ENCODE measurements around the gene SBNO1.
"Not testable (repeated sequence)": the region's sequence is repeated elsewhere in the genome, so short reads cannot be mapped to it uniquely, and the experiment has no call there.

SBNO1 gene

DNA sequence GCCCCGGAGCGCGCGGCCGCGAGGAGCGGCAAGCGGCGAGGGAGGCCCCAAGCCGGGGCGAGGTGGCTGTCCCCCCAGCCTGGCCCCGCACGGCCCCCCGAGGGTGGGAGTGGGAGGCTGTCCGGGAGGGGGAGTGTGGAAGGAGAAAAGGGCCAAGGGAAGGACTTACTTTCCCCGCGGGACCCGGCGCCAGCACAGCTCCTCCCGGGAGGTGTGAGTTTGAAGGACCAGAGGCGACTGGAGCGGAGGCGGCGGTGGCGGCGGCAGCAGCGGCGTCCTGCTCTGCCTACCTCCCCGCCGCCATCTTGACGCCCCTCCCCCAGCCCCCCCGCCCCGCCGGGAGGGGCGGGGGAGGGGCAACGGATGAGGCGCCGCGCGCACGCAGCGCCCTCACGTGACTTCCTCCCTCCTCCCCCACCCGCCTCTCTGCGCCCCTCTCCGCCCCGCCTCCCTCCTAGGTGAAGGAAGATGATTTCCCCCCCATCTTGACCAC, at the start of gene SBNO1:
Gene SBNO1, minus strand, starts transcription at position 316 of the 493 bp plus-strand sequence. CDS start 14,406 bp downstream, outside the sequence.
- peaks cover 19% of the 10 kb centered on the region for H3K4me1 Mint-ChIP-seq
- no peaks in the 10 kb centered on the region for H3K9me3 Mint-ChIP-seq
- peak; percentile 58 for ATAC-seq (replicated peaks; ENCODE audit: extremely low read depth, poor library complexity, severe bottlenecking)
- H3K36me3 Mint-ChIP-seq (ENCODE audit: insufficient read depth) = peaks cover 18% of the 10 kb centered on the region
- H3K4me3 Mint-ChIP-seq = peak within 1 kb of the TSS; percentile 84
- H3K27ac Mint-ChIP-seq (ENCODE audit: low read depth) = peak within 1 kb of the TSS; percentile 91
- no peaks in the 10 kb centered on the region for H3K27me3 Mint-ChIP-seq
- no peak for DNase-seq (ENCODE audit: low spot score in 2 of 2)

DNA sequence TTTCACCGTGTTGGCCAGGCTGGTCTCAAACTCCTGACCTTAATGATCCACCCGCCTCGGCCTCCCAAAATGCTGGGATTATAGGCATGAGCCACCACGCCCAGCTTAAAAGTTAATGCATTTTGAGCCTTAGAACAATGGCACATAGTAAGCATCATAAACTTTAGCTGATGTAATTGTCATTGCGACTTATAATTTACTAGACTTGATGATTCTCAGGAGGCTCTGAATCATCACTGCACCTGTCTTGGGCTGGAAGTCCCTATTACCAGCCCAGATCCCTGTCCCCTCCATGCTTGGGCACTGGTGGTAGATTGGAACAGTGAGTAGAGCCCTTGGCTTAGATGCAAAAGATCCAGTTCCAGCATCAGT, 45.4 kb upstream of the SBNO1 start:
- Mint-ChIP-seq H3K36me3 (ENCODE audit: insufficient read depth) (peaks cover 39% of the 10 kb centered on the region), H3K27ac (ENCODE audit: low read depth) (no peak overlapping the region)

DNA sequence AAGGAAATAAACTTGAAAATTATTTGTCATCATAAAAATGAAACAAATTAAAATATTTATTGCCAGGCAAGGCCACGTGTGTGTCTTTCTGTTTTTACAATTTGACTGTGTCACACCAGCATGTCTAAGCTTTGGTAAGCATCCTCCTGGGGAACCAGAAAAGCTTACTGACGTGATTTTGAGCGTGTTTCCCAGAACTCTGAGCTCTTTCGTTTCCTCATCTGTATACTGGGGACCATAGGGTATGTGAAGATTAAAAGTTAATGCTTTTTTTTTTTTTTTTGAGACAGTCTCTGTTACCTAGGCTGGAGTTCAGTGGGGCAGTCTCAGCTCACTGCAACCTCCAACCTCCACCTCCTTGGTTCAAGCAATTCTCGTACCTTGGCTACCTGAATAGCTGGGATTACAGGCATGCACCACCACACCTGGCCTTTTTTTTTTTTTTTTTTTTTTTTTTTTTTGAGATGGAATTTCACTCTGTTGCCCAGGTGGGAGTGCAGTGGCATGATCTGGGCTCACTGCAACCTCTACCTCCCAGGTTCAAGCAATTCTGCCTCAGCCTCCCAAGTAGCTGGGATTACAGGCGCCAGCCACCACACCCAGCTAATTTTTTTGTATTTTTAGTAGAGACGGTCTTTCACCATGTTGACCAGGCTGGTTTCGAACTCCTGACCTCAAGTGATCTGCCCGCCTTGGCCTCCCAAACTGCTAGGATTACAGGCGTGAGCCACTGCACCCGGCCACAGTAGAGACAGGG, 44.8 kb upstream of the SBNO1 start:
- H3K27me3 Mint-ChIP-seq; ATAC-seq (replicated peaks; ENCODE audit: extremely low read depth, poor library complexity, severe bottlenecking); H3K27ac Mint-ChIP-seq (ENCODE audit: low read depth); H3K4me1 Mint-ChIP-seq; DNase-seq (ENCODE audit: low spot score in 2 of 2); H3K4me3 Mint-ChIP-seq; H3K9me3 Mint-ChIP-seq: not testable (repeated sequence)
- peaks cover 43% of the 10 kb centered on the region for H3K36me3 Mint-ChIP-seq (ENCODE audit: insufficient read depth)

More for the DNA sequence above, 45.4 kb upstream of the SBNO1 start:
- ATAC-seq (replicated peaks; ENCODE audit: extremely low read depth, poor library complexity, severe bottlenecking) (no peak), DNase-seq (ENCODE audit: low spot score in 2 of 2) (no peak)
- no peaks in the 10 kb centered on the region for H3K27me3 Mint-ChIP-seq
- H3K9me3 Mint-ChIP-seq = no peaks in the 10 kb centered on the region
- no peak overlapping the region for H3K4me3 Mint-ChIP-seq
- H3K4me1 Mint-ChIP-seq = no peaks in the 10 kb centered on the region

DNA sequence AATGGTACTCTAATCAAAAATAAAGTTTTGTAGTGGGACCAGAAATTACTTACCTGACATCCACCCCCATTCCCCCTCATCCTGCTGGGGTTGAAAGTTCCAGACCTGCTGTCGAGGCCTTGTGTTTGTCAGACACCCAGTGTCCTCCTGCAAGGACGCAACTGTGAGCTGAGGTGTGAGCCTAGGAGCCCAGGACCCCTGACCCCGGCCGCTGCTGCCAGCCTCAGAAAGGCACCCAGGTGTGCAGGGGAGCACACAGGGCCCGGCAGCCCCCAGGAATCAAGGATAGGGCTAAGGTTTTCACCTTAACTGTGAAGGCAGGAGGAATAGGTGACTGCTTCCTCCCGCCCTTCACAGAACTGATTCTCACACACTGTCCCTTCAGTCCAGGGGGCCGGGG, 44.0 kb upstream of the SBNO1 start:
- peaks cover 48% of the 10 kb centered on the region for H3K36me3 Mint-ChIP-seq (ENCODE audit: insufficient read depth)
- not testable (repeated sequence) for DNase-seq (ENCODE audit: low spot score in 2 of 2); H3K4me3 Mint-ChIP-seq; H3K9me3 Mint-ChIP-seq; H3K27me3 Mint-ChIP-seq; ATAC-seq (replicated peaks; ENCODE audit: extremely low read depth, poor library complexity, severe bottlenecking); H3K4me1 Mint-ChIP-seq; H3K27ac Mint-ChIP-seq (ENCODE audit: low read depth)

DNA sequence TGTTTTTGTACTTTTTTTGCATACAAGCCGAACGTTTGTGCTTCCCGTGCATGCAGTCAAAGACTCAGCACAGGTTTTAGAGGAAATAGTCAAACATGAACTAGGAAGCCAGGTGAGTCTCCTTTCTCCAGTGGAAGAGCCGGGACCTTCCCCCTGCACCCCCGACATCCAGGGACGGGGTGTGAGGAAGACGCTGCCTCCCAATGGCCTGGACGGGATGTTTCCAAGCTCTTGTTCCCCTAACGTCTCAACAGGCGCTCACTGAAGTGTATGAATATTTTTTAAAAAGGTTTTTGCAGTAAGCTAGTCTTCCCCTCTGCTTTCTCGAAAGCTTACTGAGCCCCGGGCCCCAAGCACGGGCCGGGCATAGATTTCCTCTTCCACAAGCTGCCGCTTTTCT, 43.3 kb upstream of the SBNO1 start:
- not testable (repeated sequence) for H3K27me3 Mint-ChIP-seq; DNase-seq (ENCODE audit: low spot score in 2 of 2); H3K9me3 Mint-ChIP-seq; H3K27ac Mint-ChIP-seq (ENCODE audit: low read depth); H3K4me1 Mint-ChIP-seq; ATAC-seq (replicated peaks; ENCODE audit: extremely low read depth, poor library complexity, severe bottlenecking); H3K4me3 Mint-ChIP-seq
- H3K36me3 Mint-ChIP-seq (ENCODE audit: insufficient read depth) = peaks cover 52% of the 10 kb centered on the region

DNA sequence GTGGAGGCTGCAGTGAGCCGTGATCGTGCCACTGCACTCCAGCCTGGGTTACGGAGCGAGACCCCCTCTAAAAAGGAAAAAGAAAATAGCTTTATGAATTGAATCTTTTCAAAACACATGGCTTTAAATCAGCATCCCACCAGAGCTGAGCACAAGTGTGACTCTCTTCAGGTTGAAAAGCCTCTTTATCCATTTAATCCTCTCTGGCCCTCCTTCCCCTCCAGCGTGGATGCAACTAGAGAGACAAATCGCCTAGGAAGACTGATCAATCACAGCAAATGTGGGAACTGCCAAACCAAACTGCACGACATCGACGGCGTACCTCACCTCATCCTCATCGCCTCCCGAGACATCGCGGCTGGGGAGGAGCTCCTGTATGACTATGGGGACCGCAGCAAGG, 42.6 kb upstream of the SBNO1 start:
- not testable (repeated sequence) for H3K9me3 Mint-ChIP-seq; ATAC-seq (replicated peaks; ENCODE audit: extremely low read depth, poor library complexity, severe bottlenecking); H3K27me3 Mint-ChIP-seq; H3K27ac Mint-ChIP-seq (ENCODE audit: low read depth); H3K4me3 Mint-ChIP-seq; H3K4me1 Mint-ChIP-seq; DNase-seq (ENCODE audit: low spot score in 2 of 2)
- H3K36me3 Mint-ChIP-seq (ENCODE audit: insufficient read depth) = peaks cover 56% of the 10 kb centered on the region

DNA sequence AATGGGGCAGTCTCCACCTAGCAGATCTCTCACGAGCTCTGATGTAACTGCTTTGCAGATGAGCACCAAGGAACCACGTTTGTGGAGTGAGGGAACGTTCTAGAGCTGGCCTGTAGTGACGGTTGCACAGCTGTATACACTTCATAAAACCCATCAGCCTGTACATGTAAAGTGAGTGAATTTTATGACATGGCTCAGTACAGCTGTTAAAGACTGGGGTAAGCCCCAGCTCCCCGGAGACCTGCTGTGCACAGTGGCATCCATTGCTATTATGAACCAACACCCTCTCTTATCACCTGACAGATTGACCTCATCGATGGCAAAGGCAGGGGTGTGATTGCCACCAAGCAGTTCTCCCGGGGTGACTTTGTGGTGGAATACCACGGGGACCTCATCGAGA, 39.9 kb upstream of the SBNO1 start:
- peak overlapping the region; percentile 46 for H3K27ac Mint-ChIP-seq (ENCODE audit: low read depth)
- no peak for ATAC-seq (replicated peaks; ENCODE audit: extremely low read depth, poor library complexity, severe bottlenecking)
- H3K36me3 Mint-ChIP-seq (ENCODE audit: insufficient read depth) = peaks cover 58% of the 10 kb centered on the region

DNA sequence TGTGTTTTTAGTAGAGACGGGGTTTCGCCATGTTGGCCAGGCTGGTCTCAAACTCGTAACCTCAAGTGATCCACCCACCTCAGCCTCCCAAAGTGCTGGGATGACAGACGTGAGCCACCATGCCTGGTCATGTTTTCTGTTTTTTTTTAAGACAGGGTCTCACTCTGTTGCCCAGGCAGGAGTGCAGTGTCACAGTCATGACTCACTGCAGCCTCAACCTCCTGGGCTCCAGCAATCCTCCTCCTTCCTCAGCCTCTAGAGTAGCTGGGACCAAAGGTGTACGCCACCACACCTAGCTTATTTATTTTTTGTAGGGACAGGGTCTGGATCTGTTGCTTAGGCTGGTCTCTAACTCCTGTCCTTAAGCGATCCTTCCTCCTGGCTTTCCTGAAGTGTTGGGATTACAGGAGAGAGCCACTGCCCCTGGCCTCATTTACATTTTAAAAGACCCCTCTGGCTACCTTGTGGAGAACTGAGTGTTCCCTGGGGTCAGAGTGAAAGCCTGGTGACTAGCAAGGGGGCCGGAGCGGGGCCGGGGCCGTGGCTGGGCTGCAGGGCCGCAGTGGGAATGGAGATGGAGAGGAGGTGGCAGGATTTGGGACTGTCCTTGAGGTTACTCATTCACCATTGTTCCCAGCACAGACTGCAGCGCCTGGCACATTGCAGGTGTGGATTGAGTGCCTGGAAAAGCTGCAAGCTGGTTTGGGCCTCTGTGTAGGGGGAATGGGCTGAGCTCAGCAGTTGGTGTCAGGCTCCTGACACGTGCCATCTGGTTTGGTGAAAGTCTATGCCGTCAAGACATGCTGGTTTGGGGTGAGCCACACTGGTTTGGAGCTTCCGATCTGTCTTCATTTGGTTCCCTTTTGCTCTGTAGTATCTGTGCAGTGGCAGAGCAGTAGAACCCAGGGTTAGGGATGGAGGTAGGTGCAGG, 37.4 kb upstream of the SBNO1 start:
- DNase-seq (ENCODE audit: low spot score in 2 of 2) = no peak
- H3K36me3 Mint-ChIP-seq (ENCODE audit: insufficient read depth) = peaks cover 52% of the 10 kb centered on the region
- no peak overlapping the region for H3K4me3 Mint-ChIP-seq
- ATAC-seq (replicated peaks; ENCODE audit: extremely low read depth, poor library complexity, severe bottlenecking) = no peak
- H3K27me3 Mint-ChIP-seq = no peaks in the 10 kb centered on the region
- peaks cover 5% of the 10 kb centered on the region for H3K4me1 Mint-ChIP-seq
- H3K9me3 Mint-ChIP-seq = no peaks in the 10 kb centered on the region
- peak overlapping the region; percentile 66 for H3K27ac Mint-ChIP-seq (ENCODE audit: low read depth)

More for the DNA sequence above, 39.9 kb upstream of the SBNO1 start:
- H3K9me3 Mint-ChIP-seq = no peaks in the 10 kb centered on the region
- no peak overlapping the region for H3K4me3 Mint-ChIP-seq
- H3K4me1 Mint-ChIP-seq = peaks cover 5% of the 10 kb centered on the region
- no peaks in the 10 kb centered on the region for H3K27me3 Mint-ChIP-seq
- no peak for DNase-seq (ENCODE audit: low spot score in 2 of 2)

DNA sequence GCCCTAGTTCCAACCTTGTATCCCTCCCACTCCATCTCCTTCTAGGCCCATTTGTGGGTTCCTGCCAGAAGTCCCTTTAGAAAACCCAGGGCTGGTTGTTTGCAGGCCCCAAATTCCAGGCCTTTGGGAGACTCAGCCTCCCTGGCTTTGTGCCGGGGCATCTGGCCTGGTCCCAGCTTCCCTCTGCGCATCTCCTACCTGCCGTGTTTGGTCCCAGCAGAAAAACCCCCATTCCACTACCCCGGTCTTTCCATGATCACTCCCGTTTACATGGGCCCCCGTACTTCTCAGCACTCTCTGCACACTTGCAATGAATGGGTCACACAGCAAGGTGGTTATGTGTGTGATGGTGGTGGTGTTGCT, 34.6 kb upstream of the SBNO1 start:
- Mint-ChIP-seq H3K9me3 (no peaks in the 10 kb centered on the region), H3K36me3 (ENCODE audit: insufficient read depth) (peaks cover 51% of the 10 kb centered on the region), H3K4me1 (peaks cover 5% of the 10 kb centered on the region), H3K27ac (ENCODE audit: low read depth) (no peak overlapping the region), H3K27me3 (no peaks in the 10 kb centered on the region), H3K4me3 (no peak overlapping the region)
- ATAC-seq (replicated peaks; ENCODE audit: extremely low read depth, poor library complexity, severe bottlenecking) = no peak
- DNase-seq (ENCODE audit: low spot score in 2 of 2) = no peak

DNA sequence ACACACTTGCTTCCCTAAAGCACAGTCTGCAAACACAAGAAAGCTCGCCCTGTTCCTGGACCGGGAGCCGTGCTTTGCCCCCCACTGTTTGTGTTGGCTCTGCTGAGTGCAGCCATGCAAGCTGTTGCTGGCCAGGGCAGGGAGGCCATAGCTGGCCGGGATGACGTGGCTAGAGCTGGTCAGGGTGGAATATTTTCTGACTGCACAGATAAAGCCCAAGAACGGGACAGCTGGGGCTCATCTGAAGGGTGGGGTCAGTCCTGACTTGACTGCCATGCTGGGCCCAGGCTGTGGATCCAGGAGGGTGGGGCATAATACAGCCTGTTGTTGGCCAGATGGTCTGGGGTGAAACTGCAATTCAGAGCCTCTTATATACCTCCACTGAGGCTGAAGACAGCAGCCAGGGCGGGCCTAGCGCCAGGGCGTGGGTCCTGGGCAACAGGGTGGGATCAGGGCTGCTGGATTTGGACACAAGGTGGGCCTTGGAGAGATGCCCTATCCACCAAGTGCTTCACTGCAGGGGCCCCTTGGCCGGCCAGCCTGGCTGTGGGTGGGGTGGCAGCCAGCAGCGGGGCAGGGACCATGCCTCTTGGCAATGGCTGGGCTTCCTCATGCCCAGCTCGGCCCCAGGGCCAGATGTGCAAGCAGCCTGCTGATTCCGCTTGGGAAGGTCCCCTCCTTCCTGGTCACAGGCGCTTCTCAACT, 34.1 kb upstream of the SBNO1 start:
- Mint-ChIP-seq H3K27ac (ENCODE audit: low read depth) (no peak overlapping the region), H3K27me3 (no peaks in the 10 kb centered on the region), H3K4me3 (no peak overlapping the region), H3K4me1 (peaks cover 5% of the 10 kb centered on the region), H3K9me3 (no peaks in the 10 kb centered on the region), H3K36me3 (ENCODE audit: insufficient read depth) (peaks cover 48% of the 10 kb centered on the region)
- ATAC-seq (replicated peaks; ENCODE audit: extremely low read depth, poor library complexity, severe bottlenecking) (no peak), DNase-seq (ENCODE audit: low spot score in 2 of 2) (no peak)

DNA sequence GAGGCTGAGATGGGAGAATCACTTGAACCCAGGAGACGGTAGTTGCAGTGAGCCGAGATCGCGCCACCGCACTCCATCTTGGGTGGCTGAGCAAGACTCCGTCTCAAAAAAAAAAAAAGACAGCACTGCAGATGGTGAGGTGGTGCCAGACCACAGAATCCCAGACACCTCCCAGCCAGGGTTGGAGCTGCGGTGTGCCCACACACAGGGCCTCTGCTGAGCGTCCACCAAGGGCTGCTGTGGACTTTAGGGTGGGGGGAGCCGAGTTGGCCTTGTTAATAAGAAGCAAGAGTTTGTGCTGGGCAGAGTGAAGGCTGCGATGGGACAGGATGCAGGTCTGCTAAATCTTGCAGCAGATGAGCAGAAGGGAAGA, 33.5 kb upstream of the SBNO1 start:
- ATAC-seq (replicated peaks; ENCODE audit: extremely low read depth, poor library complexity, severe bottlenecking) (no peak), DNase-seq (ENCODE audit: low spot score in 2 of 2) (no peak)
- no peak overlapping the region for H3K27ac Mint-ChIP-seq (ENCODE audit: low read depth)
- peaks cover 8% of the 10 kb centered on the region for H3K4me1 Mint-ChIP-seq
- H3K4me3 Mint-ChIP-seq = no peak overlapping the region
- H3K9me3 Mint-ChIP-seq = no peaks in the 10 kb centered on the region
- peaks cover 46% of the 10 kb centered on the region for H3K36me3 Mint-ChIP-seq (ENCODE audit: insufficient read depth)
- H3K27me3 Mint-ChIP-seq = no peaks in the 10 kb centered on the region

DNA sequence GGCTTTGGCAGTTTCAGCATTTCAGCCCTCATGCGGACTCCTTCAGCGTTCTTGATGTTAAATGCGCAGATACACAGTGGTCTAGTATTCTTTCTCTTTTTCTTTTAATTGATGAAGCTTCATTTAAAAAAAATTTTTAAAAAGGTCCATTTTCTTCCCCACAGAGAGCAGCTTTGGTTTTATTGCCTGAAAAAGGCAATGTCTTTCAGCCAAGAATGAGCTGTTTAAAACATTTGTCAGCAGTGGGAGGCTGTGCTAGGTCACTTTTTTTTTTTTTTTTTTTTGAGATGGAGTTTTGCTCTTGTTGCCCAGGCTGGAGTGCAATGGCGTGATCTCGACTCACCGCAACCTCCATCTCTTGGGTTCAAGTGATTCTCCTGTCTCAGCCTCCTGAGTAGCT, 32.8 kb upstream of the SBNO1 start:
- Mint-ChIP-seq H3K4me3 (no peak overlapping the region), H3K4me1 (peaks cover 7% of the 10 kb centered on the region), H3K36me3 (ENCODE audit: insufficient read depth) (peaks cover 43% of the 10 kb centered on the region)

More for the DNA sequence above, 32.8 kb upstream of the SBNO1 start:
- ATAC-seq (replicated peaks; ENCODE audit: extremely low read depth, poor library complexity, severe bottlenecking) (no peak), DNase-seq (ENCODE audit: low spot score in 2 of 2) (no peak)
- no peaks in the 10 kb centered on the region for H3K27me3 Mint-ChIP-seq
- H3K27ac Mint-ChIP-seq (ENCODE audit: low read depth) = no peak overlapping the region
- no peaks in the 10 kb centered on the region for H3K9me3 Mint-ChIP-seq
